Anterior cingulate cortex (tissue), 58 donors: Measurements from ENCODE around the gene SRPK2.

Experiments used
- DNase-seq, 58 donors: peaks; one replicate each; lab custom pipeline; 2025; lab: John Stamatoyannopoulos, UW

The SRPK2 gene

GRCh38 chr7:105161366-105161765 is 227.4 kb downstream of the SRPK2 start:
- DNase-seq, result no peak

- no peak for DNase-seq
Observed at GRCh38 chr7:105157278-105157677, 231.4 kb downstream of the SRPK2 start.

GRCh38 chr7:105156731-105157130 is 232.0 kb downstream of the SRPK2 start:
- DNase-seq, result no peak

- DNase-seq, result no peak
Observed at GRCh38 chr7:105154084-105154483, 234.6 kb downstream of the SRPK2 start.

- DNase-seq, result no peak
Observed at GRCh38 chr7:105153531-105153930, 235.2 kb downstream of the SRPK2 start.

- DNase-seq, result no peak
Observed at GRCh38 chr7:105151152-105151551, 237.6 kb downstream of the SRPK2 start.

GRCh38 chr7:105149827-105150226 is 238.9 kb downstream of the SRPK2 start:
- no peak for DNase-seq

GRCh38 chr7:105141068-105141467 is 247.7 kb downstream of the SRPK2 start:
- DNase-seq, result peak in 4 of 58 donors; percentile 5 to 17 (median 12)

GRCh38 chr7:105139381-105139780 is 249.3 kb downstream of the SRPK2 start:
- no peak for DNase-seq

GRCh38 chr7:105137898-105138297 is 250.8 kb downstream of the SRPK2 start:
- no peak for DNase-seq

- no peak for DNase-seq
Observed at GRCh38 chr7:105136221-105136620, 252.5 kb downstream of the SRPK2 start.

- DNase-seq, result no peak
Observed at GRCh38 chr7:105133986-105134655, 254.6 kb downstream of the SRPK2 start.

- DNase-seq, result no peak
Observed at GRCh38 chr7:105133358-105133757, 255.4 kb downstream of the SRPK2 start.

- no peak for DNase-seq
Observed at GRCh38 chr7:105132835-105133234, 255.9 kb downstream of the SRPK2 start.

GRCh38 chr7:105132335-105132734 is 256.4 kb downstream of the SRPK2 start:
- DNase-seq, result no peak

GRCh38 chr7:105131890-105132289 is 256.8 kb downstream of the SRPK2 start:
- DNase-seq, result peak in 24 of 58 donors; percentile 17 to 61 (median 36)

GRCh38 chr7:105131033-105131656 is 257.6 kb downstream of the SRPK2 start:
- DNase-seq, result peak in 1 of 58 donors; percentile 24

- DNase-seq, result no peak
Observed at GRCh38 chr7:105130580-105130979, 258.1 kb downstream of the SRPK2 start.

- peak in 12 of 58 donors; percentile 12 to 65 (median 30) for DNase-seq
Observed at GRCh38 chr7:105130048-105130447, 258.7 kb downstream of the SRPK2 start.

GRCh38 chr7:105127179-105127578 is 261.5 kb downstream of the SRPK2 start:
- DNase-seq, result no peak

- no peak for DNase-seq
Observed at GRCh38 chr7:105126436-105126975, 262.2 kb downstream of the SRPK2 start.

- DNase-seq, result no peak
Observed at GRCh38 chr7:105125745-105126144, 263.0 kb downstream of the SRPK2 start.
